HG03575 (cell line): ENCODE measurements around the gene GNG5.
"Not testable (repeated sequence)": the region's sequence is repeated elsewhere in the genome, so short reads cannot be mapped to it uniquely, and the experiment has no call there.

Experiments used
- ATAC-seq: cut with Tn5 transposase; IDR thresholded peaks from one replicate; pipeline ENCODE4 v1.9.1; 2021; ENCODE audit not compliant: unreplicated experiment, insufficient number of reproducible peaks, low FRiP score; ENCODE audit errors: extremely low read depth

GNG5 gene

DNA sequence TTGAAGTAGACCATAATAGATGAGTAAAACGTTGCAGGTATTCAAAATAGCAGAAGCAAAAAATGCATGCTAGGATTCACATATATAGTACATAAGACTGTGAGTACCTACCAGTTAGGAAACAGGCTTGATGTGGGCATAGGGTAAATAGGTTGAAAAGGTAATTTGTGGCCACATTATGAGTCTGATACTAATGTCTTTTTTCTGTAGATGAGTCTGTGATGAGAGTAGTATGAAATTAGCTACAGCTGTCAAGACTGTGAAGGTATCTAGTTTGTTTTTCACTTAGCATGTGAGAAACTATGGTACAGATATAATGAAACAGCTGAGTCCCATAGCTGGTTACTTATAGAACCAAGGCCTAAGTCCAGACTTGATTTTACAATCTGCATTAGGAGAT is 12.6 kb downstream of the GNG5 start:
- ATAC-seq: no peak

DNA sequence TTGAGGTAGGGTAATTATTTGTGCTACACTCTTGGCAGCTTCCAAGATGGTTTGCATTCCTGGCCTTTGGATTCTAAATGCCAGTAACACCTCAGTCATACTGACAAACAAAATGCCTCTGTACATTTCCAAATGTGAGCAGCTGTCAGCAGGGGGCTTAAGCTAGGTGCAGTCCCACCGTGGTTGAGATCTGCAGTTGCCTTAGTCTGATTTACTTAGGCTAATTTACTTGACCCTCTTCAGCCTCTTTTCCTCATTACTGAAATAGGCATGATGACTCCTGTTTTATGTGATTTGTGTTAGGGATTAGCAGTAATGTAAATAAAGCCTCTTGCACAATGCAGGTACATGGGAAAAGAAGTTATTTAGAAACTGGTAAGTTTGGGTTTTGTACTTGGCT is 13.7 kb downstream of the GNG5 start:
- no peak for ATAC-seq

- no peak for ATAC-seq
Measured at GRCh38 chr1:84489766-84490165, 16.6 kb downstream of the GNG5 start.

DNA sequence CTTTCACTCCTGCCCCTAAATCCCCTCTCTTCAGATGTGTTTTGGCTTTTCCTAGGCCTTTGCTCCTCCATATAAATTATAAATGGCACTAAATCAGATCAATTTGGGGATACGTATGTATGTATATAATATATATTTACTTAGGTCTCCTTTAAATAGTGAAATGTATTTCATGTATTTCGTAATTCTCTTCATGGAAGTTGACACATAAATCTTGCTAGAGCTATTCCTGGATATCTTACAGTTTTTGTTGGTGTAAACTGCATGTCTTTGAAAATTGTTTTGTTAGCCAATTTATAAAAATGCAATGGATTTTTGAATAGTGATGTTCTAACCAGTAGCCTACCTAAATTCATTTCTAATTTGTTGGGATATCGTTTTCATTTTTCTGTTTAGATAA is 18.3 kb downstream of the GNG5 start:
- no peak for ATAC-seq

DNA sequence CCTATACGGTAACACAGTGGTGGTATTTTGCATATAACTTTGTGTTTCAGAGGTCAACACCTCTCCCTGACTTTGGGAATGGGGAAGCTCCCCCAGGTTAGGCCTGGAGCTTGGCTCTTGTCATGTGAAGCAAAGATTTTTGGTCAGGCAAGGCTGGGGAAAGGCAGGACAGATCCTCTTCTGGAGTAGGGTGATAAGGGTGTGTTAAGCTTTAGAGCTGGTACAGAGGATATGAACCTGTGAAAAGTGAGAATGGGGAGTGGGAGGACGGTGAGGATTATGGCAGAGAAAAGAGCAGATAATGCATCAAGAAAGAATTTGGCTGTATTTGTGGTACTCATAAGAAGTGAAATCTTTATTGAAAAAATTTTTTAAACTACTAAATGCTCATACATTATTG is 25.1 kb downstream of the GNG5 start:
- no peak for ATAC-seq

DNA sequence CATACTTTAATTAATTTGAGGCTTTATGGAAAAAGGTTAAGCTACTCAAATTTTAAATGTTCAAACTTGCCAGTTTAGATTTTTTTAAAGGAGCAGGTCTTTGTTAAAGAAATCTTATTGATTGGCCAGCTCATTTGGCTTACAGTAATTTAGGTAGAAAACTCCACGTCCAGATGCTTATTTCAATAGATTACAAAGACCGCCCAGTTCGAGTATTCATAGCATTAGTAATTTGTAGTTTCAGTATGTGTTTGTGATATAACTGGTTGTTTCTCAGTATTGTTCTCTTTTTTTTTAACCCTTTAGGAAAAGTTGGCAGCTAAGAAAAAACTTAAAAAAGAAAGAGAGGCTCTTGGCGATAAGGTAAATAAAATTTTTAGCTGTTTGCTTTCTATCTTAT is 25.7 kb downstream of the GNG5 start:
- ATAC-seq: no peak

DNA sequence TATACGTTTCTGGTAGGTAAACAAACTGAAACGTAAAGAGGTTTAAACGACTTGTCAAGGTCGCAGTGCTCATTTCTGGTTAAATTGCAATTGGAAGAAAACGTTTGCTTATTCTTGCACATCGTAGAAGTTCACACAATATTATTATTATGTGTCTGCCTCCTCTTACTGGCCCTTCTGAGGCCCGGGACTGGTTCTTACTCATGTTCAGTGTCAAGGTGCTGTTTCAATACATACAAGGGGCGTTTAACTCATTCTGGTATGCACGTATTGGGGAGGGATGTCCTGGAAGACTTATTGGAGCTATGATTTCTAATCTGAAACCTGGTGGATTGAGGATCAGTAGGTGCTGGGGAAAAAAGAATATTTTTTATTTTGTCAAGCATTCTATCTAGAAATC is 26.4 kb downstream of the GNG5 start:
- ATAC-seq: no peak

- ATAC-seq: peak; percentile 74
Measured at GRCh38 chr1:84478876-84479868, 27.2 kb downstream of the GNG5 start, which contains the start of gene RPF1. RPF1 (plus strand) TSS chr1:84479266; CDS start chr1:84479282, 16 bp downstream.

- no peak for ATAC-seq
Measured at GRCh38 chr1:84476225-84476624, 30.2 kb downstream of the GNG5 start.

DNA sequence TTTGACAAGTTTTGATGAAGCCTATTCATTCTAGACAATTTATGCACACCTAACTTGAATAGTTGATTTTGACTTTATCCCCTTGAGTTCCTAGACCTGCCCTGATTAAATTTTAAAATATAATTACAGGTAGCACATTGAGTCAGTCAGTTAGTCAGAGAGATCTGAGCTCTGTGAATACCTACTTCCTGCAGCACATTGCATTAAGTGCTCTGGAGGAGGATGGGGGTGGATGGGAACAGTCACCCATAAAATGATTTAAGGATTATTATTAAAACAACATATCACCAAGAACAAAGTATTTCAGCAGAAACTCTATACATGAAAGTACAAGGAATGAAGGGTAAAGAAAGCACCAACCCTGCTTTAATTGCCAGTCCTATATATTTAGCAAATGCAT is 39.1 kb downstream of the GNG5 start:
- no peak for ATAC-seq

- no peak for ATAC-seq
Measured at GRCh38 chr1:84462118-84462517, 44.3 kb downstream of the GNG5 start.

DNA sequence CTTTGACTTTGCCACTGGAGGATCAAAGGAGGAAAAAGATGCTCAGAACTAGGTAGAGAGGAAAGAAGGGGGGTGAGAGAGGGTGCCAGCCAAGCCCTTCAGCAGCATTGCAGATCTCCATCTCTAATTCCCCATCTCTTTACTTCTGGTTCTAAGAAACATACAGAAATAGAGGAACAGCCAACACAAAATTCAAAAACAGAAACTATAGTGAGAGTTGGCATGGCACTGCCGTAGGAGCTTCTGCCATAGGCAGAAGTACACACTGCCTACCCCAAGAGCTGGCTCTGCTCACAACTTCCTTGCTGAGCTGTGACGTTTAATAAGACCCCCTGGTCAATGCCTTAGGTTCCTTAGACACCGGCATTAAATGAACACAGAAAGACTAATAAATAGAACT is 53.9 kb downstream of the GNG5 start:
- no peak for ATAC-seq

- no peak for ATAC-seq
Measured at GRCh38 chr1:84450910-84451309, 55.5 kb downstream of the GNG5 start.

GRCh38 chr1:84448704-84449103 is 57.7 kb downstream of the GNG5 start:
- ATAC-seq: not testable (repeated sequence)
